HepG2 (cell line): ENCODE results near the gene GOLT1A. TPM values are rescaled to one million over a fixed set of nuclear protein-coding genes. Genes with fewer than 3 reads are reported as not detected.
A peak's percentile ranks its signal among the peaks of the same experiment; 100 is the strongest.

ENCODE experiments used
- ASH2L ChIP-seq: fragments of 300-600, 200-600 bp; sonication (generic); IDR thresholded peaks from 2 replicates; pipeline ENCODE4 v1.7.0; 2017; ENCODE audit warnings: low read depth, mild to moderate bottlenecking, moderate library complexity, mixed read lengths, low read length; ENCODE audit not compliant: insufficient read length
- DNMT1 ChIP-seq: sonication (generic); formaldehyde crosslinking; IDR thresholded peaks from 2 replicates; pipeline ENCODE4 v1.5.1; 2020; ENCODE audit warnings: mild to moderate bottlenecking, missing genetic modification reagents
- ESRRA ChIP-seq: sonication (generic); formaldehyde crosslinking; IDR thresholded peaks from 2 replicates; pipeline ENCODE4 v1.5.1; 2020; ENCODE audit warnings: mild to moderate bottlenecking, low read depth, missing genetic modification reagents
- GLMP ChIP-seq: sonication (generic); formaldehyde crosslinking; IDR thresholded peaks from 2 replicates; pipeline ENCODE4 v1.9.0; 2021; ENCODE audit warnings: missing genetic modification reagents, mild to moderate bottlenecking, borderline replicate concordance
- HBP1 ChIP-seq: IDR thresholded peaks from 2 replicates; pipeline ENCODE4 v1.6.1; 2016; ENCODE audit warnings: low read depth, control low read depth
- KLF13 ChIP-seq: sonication (generic); formaldehyde crosslinking; IDR thresholded peaks from 2 replicates; pipeline ENCODE4 v1.4.0; 2020; ENCODE audit warnings: mild to moderate bottlenecking, missing genetic modification reagents
- NR3C1 ChIP-seq: sonication (generic); formaldehyde crosslinking; IDR thresholded peaks from 2 replicates; pipeline ENCODE4 v1.4.0; 2020; ENCODE audit warnings: missing genetic modification reagents
- POLR2AphosphoS2 ChIP-seq: IDR thresholded peaks from 2 replicates; pipeline ENCODE4 v1.6.1; 2011; ENCODE audit warnings: low read depth, low read length, improper control_type of control experiment
- SP4 ChIP-seq: sonication (generic); formaldehyde crosslinking; IDR thresholded peaks from 2 replicates; pipeline ENCODE4 v1.8.1; 2023; ENCODE audit warnings: mild to moderate bottlenecking, missing genetic modification reagents
- STAG1 ChIP-seq: sonication (generic); formaldehyde crosslinking; IDR thresholded peaks from 2 replicates; pipeline ENCODE4 v1.4.0; 2020; ENCODE audit warnings: missing genetic modification reagents
- ZBTB34 ChIP-seq: sonication (generic); formaldehyde crosslinking; IDR thresholded peaks from 2 replicates; pipeline ENCODE4 v1.8.0; 2022; ENCODE audit warnings: mild to moderate bottlenecking, missing genetic modification reagents
- ZNF20 ChIP-seq: sonication (generic); formaldehyde crosslinking; IDR thresholded peaks from 2 replicates; pipeline ENCODE4 v1.4.0; 2020; ENCODE audit warnings: mild to moderate bottlenecking, moderate library complexity, missing genetic modification reagents
- ZNF24 ChIP-seq: fragments of 450-650 bp; IDR thresholded peaks from 2 replicates; pipeline ENCODE4 v1.6.1; 2017; ENCODE audit warnings: antibody characterized with exemption, mild to moderate bottlenecking
- ZNF318 ChIP-seq: sonication (generic); formaldehyde crosslinking; IDR thresholded peaks from 2 replicates; pipeline ENCODE4 v1.4.0; 2020; ENCODE audit warnings: mild to moderate bottlenecking, missing genetic modification reagents
- ZNF737 ChIP-seq: sonication (generic); formaldehyde crosslinking; IDR thresholded peaks from 2 replicates; pipeline ENCODE4 v1.5.0; 2020; ENCODE audit warnings: missing genetic modification reagents, mild to moderate bottlenecking, borderline replicate concordance
- ZNF761 ChIP-seq: sonication (generic); formaldehyde crosslinking; conservative IDR thresholded peaks from 2 replicates; pipeline ENCODE4 v1.4.0; 2020; ENCODE audit warnings: mild to moderate bottlenecking, missing genetic modification reagents
- polyA plus RNA-seq, 8 experiments: library from polyadenylated mRNA; depleted of rRNA in 3 of 8; stranded (reverse) in 7 of 8; unstranded in 1 of 8; fragments of >200 nt; fragmentation: Illumina TruSeq in 4 of 8; extraction: Trizol in 4 of 8; gene quantifications; 2 replicates each; pipeline versions ENCODE4 v1.2.1 to v1.2.3, GENCODE V29; 2011 to 2016; ENCODE audit warnings: low read depth in 4 of 8, missing spikeins in 1 of 8, mixed read lengths in 1 of 8; ENCODE audit not compliant: insufficient read depth in 1 of 8
- total RNA-seq, 5 experiments: library from RNA; depleted of rRNA; stranded (reverse); fragments of >200 nt; fragmentation: Illumina TruSeq; extraction: Trizol; gene quantifications; 2 replicates each; pipeline ENCODE4 v1.2.3, GENCODE V29; 2016; ENCODE audit warnings: low read depth in 1 of 5

Gene GOLT1A
- total and polyA plus RNA-seq, 2 of the 13 experiments (the other 11 are each of a cell fraction or from before 2014, with no cell fraction given) = 25.8 to 28.0 TPM

GRCh38 chr1:204213668-204214662, at the start of gene GOLT1A (continued):
- no peak for TF ChIP-seq ZNF737
- TF ChIP-seq DNMT1 (CRISPR knock-in tag) = no peak; the same call in 1 of the 2 replicates
- no peak for TF ChIP-seq KLF13 (CRISPR knock-in tag)
- TF ChIP-seq SP4 (CRISPR knock-in tag) = peak; percentile 88
- TF ChIP-seq ZNF24 = no peak
- TF ChIP-seq ZNF761 (CRISPR knock-in tag) = peak; percentile 74; the same call in 1 of the 2 replicates
- TF ChIP-seq ASH2L = peak; percentile 53
- no peak for TF ChIP-seq HBP1
- no peak for TF ChIP-seq ZNF20 (CRISPR knock-in tag)
- peak; percentile 49 for TF ChIP-seq ZNF318 (CRISPR knock-in tag)
- no peak for TF ChIP-seq POLR2AphosphoS2
- TF ChIP-seq STAG1 (CRISPR knock-in tag) = peak; percentile 84
- TF ChIP-seq GLMP (CRISPR knock-in tag) = no peak
- no peak for TF ChIP-seq NR3C1 (CRISPR knock-in tag)
- peak; percentile 86 for TF ChIP-seq ESRRA (CRISPR knock-in tag)
- peak; percentile 79 for TF ChIP-seq ZBTB34 (CRISPR knock-in tag)
